ENCODE results near the gene PLA2G7. TPM values are rescaled to one million over a fixed set of nuclear protein-coding genes. Genes with fewer than 3 reads are reported as not detected.

Gene PLA2G7
- total RNA-seq, 2 experiments from 2014 or later: not detected

DNA sequence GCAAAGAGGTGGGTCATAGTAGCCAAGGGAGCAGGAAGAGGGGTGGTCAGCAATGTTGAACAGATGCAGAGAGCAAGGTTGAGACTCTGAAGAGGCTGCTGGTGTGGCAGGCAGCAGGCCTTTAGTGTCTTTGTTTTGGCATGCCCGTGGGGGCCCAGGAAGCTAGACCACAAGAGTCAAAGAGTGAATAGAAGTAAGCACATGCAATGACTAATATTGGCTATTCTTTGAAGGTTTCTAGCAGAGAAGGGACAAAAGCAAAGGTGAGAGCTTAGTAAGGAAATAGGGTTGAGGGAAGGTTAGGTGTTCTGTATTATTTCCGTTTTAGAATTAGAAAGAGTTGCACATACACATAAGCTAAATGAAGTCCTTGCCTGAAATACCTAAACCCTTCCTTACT is 28.7 kb downstream of the PLA2G7 start:
- POLR2A ChIA-PET: no interaction called here

DNA sequence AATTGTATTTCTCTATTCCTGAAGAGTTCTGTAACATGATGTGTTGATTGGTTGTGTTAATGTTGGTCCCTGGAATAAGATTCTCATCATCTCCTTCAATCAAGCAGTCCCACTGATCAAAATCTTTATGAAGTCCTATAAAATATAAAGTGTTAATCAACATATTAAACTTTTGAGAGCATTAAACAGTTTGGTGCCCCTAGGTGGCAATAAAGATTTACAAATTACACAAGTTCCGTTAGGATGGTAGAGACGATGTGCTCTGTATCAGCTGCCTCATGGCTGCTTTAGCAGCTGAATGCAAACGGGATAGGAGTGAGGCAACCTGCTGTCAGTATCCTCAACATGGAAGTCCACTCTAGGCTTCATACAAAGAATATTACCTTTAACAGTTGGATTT is 30.6 kb downstream of the PLA2G7 start:
- no peak overlapping the region for H3K27ac ChIP-seq (ENCODE audit: low read depth, low read length, poor library complexity, severe bottlenecking)
- no peaks in the 10 kb centered on the region for H3K4me1 ChIP-seq (ENCODE audit: insufficient read depth, low read length, poor library complexity, severe bottlenecking)
- ChIA-PET POLR2A (interaction anchor here (1.1 kb wide), 1 partner anchor 9 kb away, joined by 4 read pairs; no protein-coding TSS in a partner anchor), CTCF (ENCODE audit: unreplicated experiment) (no interaction called here)
- H3K4me3 ChIP-seq (ENCODE audit: low read depth, low read length, poor library complexity, severe bottlenecking): no peak overlapping the region
- no peaks in the 10 kb centered on the region for H3K9me2 ChIP-seq (ENCODE audit: insufficient read depth, low read length)
- no peak overlapping the region for H3K4me2 ChIP-seq (ENCODE audit: low read length)
- H2AFZ ChIP-seq (ENCODE audit: low read length): peak overlapping the region; percentile 3; the same call in 1 of the 2 replicates
- TF ChIP-seq EZH2phosphoT487 (IDR thresholded peaks at IDR 0.05; ENCODE audit: borderline replicate concordance, low read depth, low read length): no peak
- TF ChIP-seq, protein P1, sequence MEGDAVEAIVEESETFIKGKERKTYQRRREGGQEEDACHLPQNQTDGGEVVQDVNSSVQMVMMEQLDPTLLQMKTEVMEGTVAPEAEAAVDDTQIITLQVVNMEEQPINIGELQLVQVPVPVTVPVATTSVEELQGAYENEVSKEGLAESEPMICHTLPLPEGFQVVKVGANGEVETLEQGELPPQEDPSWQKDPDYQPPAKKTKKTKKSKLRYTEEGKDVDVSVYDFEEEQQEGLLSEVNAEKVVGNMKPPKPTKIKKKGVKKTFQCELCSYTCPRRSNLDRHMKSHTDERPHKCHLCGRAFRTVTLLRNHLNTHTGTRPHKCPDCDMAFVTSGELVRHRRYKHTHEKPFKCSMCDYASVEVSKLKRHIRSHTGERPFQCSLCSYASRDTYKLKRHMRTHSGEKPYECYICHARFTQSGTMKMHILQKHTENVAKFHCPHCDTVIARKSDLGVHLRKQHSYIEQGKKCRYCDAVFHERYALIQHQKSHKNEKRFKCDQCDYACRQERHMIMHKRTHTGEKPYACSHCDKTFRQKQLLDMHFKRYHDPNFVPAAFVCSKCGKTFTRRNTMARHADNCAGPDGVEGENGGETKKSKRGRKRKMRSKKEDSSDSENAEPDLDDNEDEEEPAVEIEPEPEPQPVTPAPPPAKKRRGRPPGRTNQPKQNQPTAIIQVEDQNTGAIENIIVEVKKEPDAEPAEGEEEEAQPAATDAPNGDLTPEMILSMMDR (conservative IDR thresholded peaks at IDR 0.05; ENCODE audit: low read length): peak; percentile 60
- no peaks in the 10 kb centered on the region for H4K20me1 ChIP-seq (ENCODE audit: insufficient read depth, low read length)
- H3K79me2 ChIP-seq (ENCODE audit: insufficient read depth, low read depth, low read length): no peaks in the 10 kb centered on the region
- no TSS peak for BruUV-seq (replicated peaks)
- H3K9me3 ChIP-seq (ENCODE audit: low read length): no peaks in the 10 kb centered on the region
- H3K36me3 ChIP-seq (ENCODE audit: insufficient read depth, low read length): peaks cover 4% of the 10 kb centered on the region; the same call in 1 of the 2 replicates
- intact Hi-C loops (cut with micrococcal nuclease; ENCODE audit: unreplicated experiment): no loop called here
- DNase-seq (ENCODE audit: low spot score): peak; percentile 47

More for the DNA sequence above, 28.7 kb downstream of the PLA2G7 start:
- CTCF ChIA-PET (ENCODE audit: unreplicated experiment): no interaction called here
- no peaks in the 10 kb centered on the region for H3K79me2 ChIP-seq (ENCODE audit: insufficient read depth, low read depth, low read length)
- no peak overlapping the region for H3K4me2 ChIP-seq (ENCODE audit: low read length)
- H3K9me2 ChIP-seq (ENCODE audit: insufficient read depth, low read length): no peaks in the 10 kb centered on the region
- H4K20me1 ChIP-seq (ENCODE audit: insufficient read depth, low read length): no peaks in the 10 kb centered on the region
- TF ChIP-seq EZH2phosphoT487 (IDR thresholded peaks at IDR 0.05; ENCODE audit: borderline replicate concordance, low read depth, low read length): no peak
- TF ChIP-seq, protein P1 (conservative IDR thresholded peaks at IDR 0.05; ENCODE audit: low read length): no peak
- no peaks in the 10 kb centered on the region for H3K9me3 ChIP-seq (ENCODE audit: low read length)
- intact Hi-C loops (cut with micrococcal nuclease; ENCODE audit: unreplicated experiment): no loop called here
- DNase-seq (ENCODE audit: low spot score): no peak
- H3K4me3 ChIP-seq (ENCODE audit: low read depth, low read length, poor library complexity, severe bottlenecking): no peak overlapping the region
- H3K27ac ChIP-seq (ENCODE audit: low read depth, low read length, poor library complexity, severe bottlenecking): no peak overlapping the region
- peaks cover 4% of the 10 kb centered on the region; the same call in 1 of the 2 replicates for H3K36me3 ChIP-seq (ENCODE audit: insufficient read depth, low read length)
- H3K4me1 ChIP-seq (ENCODE audit: insufficient read depth, low read length, poor library complexity, severe bottlenecking): no peaks in the 10 kb centered on the region
- no peak overlapping the region for H2AFZ ChIP-seq (ENCODE audit: low read length)
- no TSS peak for BruUV-seq (replicated peaks)

DNA sequence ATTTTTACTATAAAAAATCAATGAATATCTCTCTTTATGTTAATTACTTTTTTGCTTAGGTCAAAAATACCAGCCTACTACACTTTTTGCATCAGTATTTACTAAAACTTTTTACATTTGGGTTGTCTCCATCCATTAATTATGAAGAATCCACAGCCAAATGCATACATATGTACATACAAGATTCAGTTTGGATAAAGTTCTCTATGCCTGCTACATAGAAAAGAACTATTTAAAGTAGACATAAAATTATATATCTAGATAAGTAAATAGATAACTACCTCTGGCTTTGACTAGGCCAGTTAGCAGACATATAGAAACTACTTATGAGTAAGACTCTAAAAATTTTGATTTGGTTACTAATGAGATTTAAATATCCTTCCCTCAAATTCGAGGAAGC is 35.2 kb downstream of the PLA2G7 start:
- intact Hi-C loops (cut with micrococcal nuclease; ENCODE audit: unreplicated experiment): no loop called here
- no peak overlapping the region for H3K4me2 ChIP-seq (ENCODE audit: low read length)
- ChIA-PET CTCF (ENCODE audit: unreplicated experiment) (no interaction called here), POLR2A (interaction anchor here (0.5 to 0.8 kb wide), 2 partner anchors 9 to 335 kb away, joined by 3 read pairs; no protein-coding TSS in a partner anchor)
- no peaks in the 10 kb centered on the region for H4K20me1 ChIP-seq (ENCODE audit: insufficient read depth, low read length)
- no peak for DNase-seq (ENCODE audit: low spot score)
- H3K9me2 ChIP-seq (ENCODE audit: insufficient read depth, low read length): no peaks in the 10 kb centered on the region
- H3K79me2 ChIP-seq (ENCODE audit: insufficient read depth, low read depth, low read length): no peaks in the 10 kb centered on the region
- H3K27ac ChIP-seq (ENCODE audit: low read depth, low read length, poor library complexity, severe bottlenecking): no peak overlapping the region
- H3K9me3 ChIP-seq (ENCODE audit: low read length): no peaks in the 10 kb centered on the region
- no peaks in the 10 kb centered on the region for H3K4me1 ChIP-seq (ENCODE audit: insufficient read depth, low read length, poor library complexity, severe bottlenecking)
- BruUV-seq (replicated peaks): no TSS peak
- TF ChIP-seq, protein P1 (conservative IDR thresholded peaks at IDR 0.05; ENCODE audit: low read length): no peak
- TF ChIP-seq EZH2phosphoT487 (IDR thresholded peaks at IDR 0.05; ENCODE audit: borderline replicate concordance, low read depth, low read length): no peak
- no peak overlapping the region for H3K4me3 ChIP-seq (ENCODE audit: low read depth, low read length, poor library complexity, severe bottlenecking)
- peaks cover 10% of the 10 kb centered on the region for H3K36me3 ChIP-seq (ENCODE audit: insufficient read depth, low read length)
- H2AFZ ChIP-seq (ENCODE audit: low read length): no peak overlapping the region

Measured in OCI-LY7 (cell line).